ENCODE results near the gene DCBLD1. TPM values are rescaled to one million over a fixed set of nuclear protein-coding genes. Genes with fewer than 3 reads are reported as not detected.

DCBLD1 gene
- total and polyA plus RNA-seq, 12 donors = 2.7 to 7.2 (median 4.2) TPM

DNA sequence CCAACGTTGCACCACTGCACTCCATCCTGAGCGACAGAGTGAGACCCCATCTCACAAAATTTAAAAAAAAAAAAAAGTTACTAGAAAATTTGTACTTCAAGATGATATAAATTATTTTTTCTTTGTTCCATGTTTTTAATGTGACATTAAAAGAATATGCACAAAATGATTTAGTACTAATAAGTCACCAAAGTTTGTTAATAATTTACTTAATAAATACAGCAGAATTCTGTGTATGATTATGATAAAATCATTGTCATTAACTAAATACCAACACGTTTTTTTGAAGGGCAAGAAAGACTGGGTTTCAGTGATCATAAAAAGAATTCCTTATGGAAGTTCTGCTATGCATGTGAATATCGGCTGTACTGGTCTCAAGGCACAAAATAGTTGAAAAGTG is 91.7 kb downstream of the DCBLD1 start:
- no peak for DNase-seq
- intact Hi-C loops (cut with DNase I) = no loop called here
- H3K9me3 ChIP-seq = no peaks in the 10 kb centered on the region
- TF ChIP-seq, protein P1, sequence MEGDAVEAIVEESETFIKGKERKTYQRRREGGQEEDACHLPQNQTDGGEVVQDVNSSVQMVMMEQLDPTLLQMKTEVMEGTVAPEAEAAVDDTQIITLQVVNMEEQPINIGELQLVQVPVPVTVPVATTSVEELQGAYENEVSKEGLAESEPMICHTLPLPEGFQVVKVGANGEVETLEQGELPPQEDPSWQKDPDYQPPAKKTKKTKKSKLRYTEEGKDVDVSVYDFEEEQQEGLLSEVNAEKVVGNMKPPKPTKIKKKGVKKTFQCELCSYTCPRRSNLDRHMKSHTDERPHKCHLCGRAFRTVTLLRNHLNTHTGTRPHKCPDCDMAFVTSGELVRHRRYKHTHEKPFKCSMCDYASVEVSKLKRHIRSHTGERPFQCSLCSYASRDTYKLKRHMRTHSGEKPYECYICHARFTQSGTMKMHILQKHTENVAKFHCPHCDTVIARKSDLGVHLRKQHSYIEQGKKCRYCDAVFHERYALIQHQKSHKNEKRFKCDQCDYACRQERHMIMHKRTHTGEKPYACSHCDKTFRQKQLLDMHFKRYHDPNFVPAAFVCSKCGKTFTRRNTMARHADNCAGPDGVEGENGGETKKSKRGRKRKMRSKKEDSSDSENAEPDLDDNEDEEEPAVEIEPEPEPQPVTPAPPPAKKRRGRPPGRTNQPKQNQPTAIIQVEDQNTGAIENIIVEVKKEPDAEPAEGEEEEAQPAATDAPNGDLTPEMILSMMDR (IDR thresholded peaks at IDR 0.05) = no peak
- H3K4me1 ChIP-seq = peaks cover 0 to under 1% (median 0%) of the 10 kb centered on the region in 9 donors
- peaks cover 0 to 95% (median 9%) of the 10 kb centered on the region in 9 donors for H3K36me3 ChIP-seq
- no peak overlapping the region for H3K27ac ChIP-seq
- 91 to 94% methylated on average over 4 of the region's 4 CpGs for WGBS, 2 donors
- ATAC-seq = no peak
- H3K27me3 ChIP-seq = no peaks in the 10 kb centered on the region
- no peak overlapping the region for H3K4me3 ChIP-seq

DNA sequence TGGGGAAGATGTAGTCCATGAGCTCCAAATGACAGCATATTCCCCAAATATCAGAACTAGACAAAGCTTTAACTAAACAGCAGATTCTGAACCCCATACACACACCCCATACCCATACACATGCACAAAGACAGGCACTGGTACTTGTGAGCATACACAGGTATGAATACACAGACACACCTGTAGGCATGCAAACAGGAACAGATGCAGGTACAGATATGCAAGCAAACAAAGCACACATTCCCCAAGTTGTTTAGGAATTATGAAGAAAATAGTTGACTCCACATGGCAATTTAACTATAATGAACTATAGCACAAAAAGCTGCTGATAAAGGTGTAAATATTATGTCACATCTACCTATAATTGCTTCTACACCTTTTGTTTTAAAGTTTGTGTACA is 103.2 kb downstream of the DCBLD1 start:
- intact Hi-C loops (cut with DNase I) = no loop called here
- Histone ChIP-seq H3K9me3 (peaks cover 0 to 8% (median 0%) of the 10 kb centered on the region in 11 donors), H3K27ac (no peak overlapping the region), H3K36me3 (peaks cover 0 to 44% (median 13%) of the 10 kb centered on the region in 9 donors), H3K4me3 (no peak overlapping the region), H3K4me1 (peaks cover 0 to 13% (median 0%) of the 10 kb centered on the region in 9 donors), H3K27me3 (no peaks in the 10 kb centered on the region)
- ATAC-seq (no peak), DNase-seq (no peak)
- TF ChIP-seq, protein P1 (IDR thresholded peaks at IDR 0.05) = no peak

DNA sequence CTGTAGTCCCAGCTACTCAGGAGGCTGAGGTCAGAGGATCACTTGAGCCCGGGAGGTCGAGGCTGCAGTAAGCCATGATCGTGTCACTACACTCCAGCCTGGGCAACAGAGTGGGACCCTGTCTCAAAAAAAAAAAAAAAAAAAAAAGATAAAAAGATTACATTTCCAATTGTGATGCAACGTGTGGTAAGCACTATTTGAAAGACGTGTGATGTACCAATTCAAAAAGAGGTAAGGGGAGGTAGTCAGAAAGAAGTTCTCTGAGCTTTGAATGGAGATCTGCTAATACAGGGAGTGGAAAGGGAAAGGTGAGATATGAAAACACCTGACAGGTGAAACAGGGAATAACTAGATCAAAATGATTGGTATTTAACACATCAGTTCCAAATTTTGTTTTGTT is 108.0 kb downstream of the DCBLD1 start:
- no peak for ATAC-seq
- intact Hi-C loops (cut with DNase I) = no loop called here
- H3K4me3 ChIP-seq = no peak overlapping the region

DNA sequence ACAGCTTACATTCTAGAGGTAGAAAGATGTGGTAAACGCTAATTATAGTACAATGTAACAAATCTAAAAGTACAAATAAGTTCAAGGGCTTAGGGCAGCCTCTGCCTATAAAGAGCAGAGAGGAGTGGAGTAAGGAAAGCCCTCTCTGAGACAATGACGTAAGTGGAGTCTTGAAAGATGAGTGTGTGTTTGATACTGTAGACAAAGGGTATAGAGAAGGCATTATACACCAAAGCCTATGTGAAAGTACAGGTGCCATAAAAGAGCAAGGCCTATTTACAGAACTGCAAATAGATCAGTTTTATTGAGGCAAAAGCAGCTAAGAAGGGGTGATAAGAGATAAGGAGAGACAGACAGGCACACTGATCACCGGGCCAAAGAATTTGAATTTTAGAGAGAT is 108.9 kb downstream of the DCBLD1 start:
- Histone ChIP-seq H3K27me3 (no peaks in the 10 kb centered on the region), H3K36me3 (peaks cover 0 to 35% (median 9%) of the 10 kb centered on the region in 9 donors), H3K4me3 (no peak overlapping the region), H3K9me3 (no peaks in the 10 kb centered on the region), H3K27ac (peak overlapping the region in 3 of 10 donors; percentile 11 to 63 (median 23)), H3K4me1 (peaks cover 3 to 43% (median 22%) of the 10 kb centered on the region in 9 donors)
- 72 to 73% methylated on average over 3 of the region's 3 CpGs for WGBS, 2 donors
- ATAC-seq (peak in 3 of 8 donors; percentile 49 to 79 (median 52)), DNase-seq (no peak)
- intact Hi-C loops (cut with DNase I) = no loop called here
- TF ChIP-seq, protein P1 (IDR thresholded peaks at IDR 0.05) = no peak

More for the DNA sequence above, 108.0 kb downstream of the DCBLD1 start:
- 84 to 94% methylated on average over 5 of the region's 5 CpGs for WGBS, 2 donors
- Histone ChIP-seq H3K36me3 (peaks cover 0 to 35% (median 9%) of the 10 kb centered on the region in 9 donors), H3K4me1 (peaks cover 3 to 43% (median 22%) of the 10 kb centered on the region in 9 donors), H3K27me3 (no peaks in the 10 kb centered on the region), H3K27ac (no peak overlapping the region), H3K9me3 (no peaks in the 10 kb centered on the region)
- TF ChIP-seq, protein P1 (IDR thresholded peaks at IDR 0.05) = no peak
- DNase-seq = no peak

Data from heart right ventricle (tissue), 16 donors.